ENCODE results near the gene KSR1.
"Not testable (repeated sequence)": the region's sequence is repeated elsewhere in the genome, so short reads cannot be mapped to it uniquely, and the experiment has no call there.

KSR1 gene

GRCh38 chr17:27454089-27454488 lies 2.2 kb upstream of the KSR1 start:
- DNase-seq (ENCODE audit: low read depth): no peak

GRCh38 chr17:27455236-27455913 lies 873 bp upstream of the KSR1 start:
- DNase-seq (ENCODE audit: low read depth): no peak

- no peak for DNase-seq (ENCODE audit: low read depth)
These were observed 572 bp downstream of the KSR1 start for GRCh38 chr17:27456681-27457359.

GRCh38 chr17:27457360-27457715 lies 1.1 kb downstream of the KSR1 start:
- no peak for DNase-seq (ENCODE audit: low read depth)

- no peak for DNase-seq (ENCODE audit: low read depth)
These were observed 1.7 kb downstream of the KSR1 start for GRCh38 chr17:27457731-27458523.

- no peak for DNase-seq (ENCODE audit: low read depth)
These were observed 2.3 kb downstream of the KSR1 start for GRCh38 chr17:27458524-27458908.

- no peak for DNase-seq (ENCODE audit: low read depth)
These were observed 3.2 kb downstream of the KSR1 start for GRCh38 chr17:27459433-27459832.

GRCh38 chr17:27460196-27460725 lies 4.0 kb downstream of the KSR1 start:
- DNase-seq (ENCODE audit: low read depth): no peak

GRCh38 chr17:27461192-27461859 lies 5.1 kb downstream of the KSR1 start:
- DNase-seq (ENCODE audit: low read depth): no peak

GRCh38 chr17:27462149-27462548 lies 5.9 kb downstream of the KSR1 start:
- DNase-seq (ENCODE audit: low read depth): no peak

GRCh38 chr17:27462714-27463113 lies 6.5 kb downstream of the KSR1 start:
- no peak for DNase-seq (ENCODE audit: low read depth)

GRCh38 chr17:27463235-27463677 lies 7.0 kb downstream of the KSR1 start:
- DNase-seq (ENCODE audit: low read depth): no peak

- not testable (repeated sequence) for DNase-seq (ENCODE audit: low read depth)
These were observed 7.8 kb downstream of the KSR1 start for GRCh38 chr17:27464019-27464418.

GRCh38 chr17:27464431-27464830 lies 8.2 kb downstream of the KSR1 start:
- DNase-seq (ENCODE audit: low read depth): no peak

- DNase-seq (ENCODE audit: low read depth): not testable (repeated sequence)
These were observed 9.6 kb downstream of the KSR1 start for GRCh38 chr17:27465875-27466274.

- DNase-seq (ENCODE audit: low read depth): no peak
These were observed 10.1 kb downstream of the KSR1 start for GRCh38 chr17:27466376-27466742.

GRCh38 chr17:27466743-27467375 lies 10.6 kb downstream of the KSR1 start:
- DNase-seq (ENCODE audit: low read depth): no peak

- DNase-seq (ENCODE audit: low read depth): no peak
These were observed 13.0 kb downstream of the KSR1 start for GRCh38 chr17:27469256-27469655.

- DNase-seq (ENCODE audit: low read depth): no peak
These were observed 15.3 kb downstream of the KSR1 start for GRCh38 chr17:27471321-27472269.

GRCh38 chr17:27473190-27473747 lies 17.0 kb downstream of the KSR1 start:
- DNase-seq (ENCODE audit: low read depth): no peak

Data from non-pigmented ciliary epithelial cell (primary cell).